HepG2 (cell line): ENCODE measurements around the gene CDK11A. TPM values are rescaled to one million over a fixed set of nuclear protein-coding genes. Genes with fewer than 3 reads are reported as not detected.

ENCODE experiments used
- BRCA1 ChIP-seq: sonication (generic); formaldehyde crosslinking; IDR thresholded peaks from 2 replicates; pipeline ENCODE4 v1.4.0; 2020; ENCODE audit warnings: missing genetic modification reagents
- BRD4 ChIP-seq: sonication (generic); formaldehyde crosslinking; IDR thresholded peaks from 2 replicates; pipeline ENCODE4 v1.4.0; 2020; ENCODE audit warnings: missing genetic modification reagents
- CENPX ChIP-seq: sonication (generic); formaldehyde crosslinking; IDR thresholded peaks from 2 replicates; pipeline ENCODE4 v1.9.0; 2021; ENCODE audit warnings: mild to moderate bottlenecking, missing genetic modification reagents, moderate library complexity
- ISL2 ChIP-seq: sonication (generic); formaldehyde crosslinking; IDR thresholded peaks from 2 replicates; pipeline ENCODE4 v1.5.0; 2020; ENCODE audit warnings: missing genetic modification reagents
- JUN ChIP-seq: sonication (generic); formaldehyde crosslinking; IDR thresholded peaks from 2 replicates; pipeline ENCODE4 v1.4.0; 2020; ENCODE audit warnings: mild to moderate bottlenecking, missing genetic modification reagents
- MTERF4 ChIP-seq: sonication (generic); formaldehyde crosslinking; IDR thresholded peaks from 2 replicates; pipeline ENCODE4 v1.8.0; 2023; ENCODE audit warnings: mild to moderate bottlenecking, missing genetic modification reagents
- MTF2 ChIP-seq: sonication (generic); formaldehyde crosslinking; IDR thresholded peaks from 2 replicates; pipeline ENCODE4 v1.5.0; 2020; ENCODE audit warnings: missing genetic modification reagents, borderline replicate concordance
- MXD4 ChIP-seq: IDR thresholded peaks from 2 replicates; pipeline ENCODE4 v1.6.1; 2016; ENCODE audit warnings: mild to moderate bottlenecking, missing biosample characterization, missing genetic modification reagents
- ONECUT2 ChIP-seq: sonication (generic); formaldehyde crosslinking; IDR thresholded peaks from 2 replicates; pipeline ENCODE4 v1.4.0; 2020; ENCODE audit warnings: missing genetic modification reagents
- RXRB ChIP-seq: IDR thresholded peaks from 2 replicates; pipeline ENCODE4 v1.6.1; 2016; ENCODE audit warnings: borderline replicate concordance, missing genetic modification reagents, missing compliant biosample characterization
- TAF15 ChIP-seq: fragments of 200-400 bp; formaldehyde crosslinking; IDR thresholded peaks from one replicate; pipeline ENCODE4 v1.6.1; 2018; ENCODE audit warnings: mild to moderate bottlenecking, low read depth, low read length; ENCODE audit not compliant: poor library complexity, severe bottlenecking
- TBX2 ChIP-seq: sonication (generic); formaldehyde crosslinking; IDR thresholded peaks from 2 replicates; pipeline ENCODE4 v1.5.0; 2020; ENCODE audit warnings: missing genetic modification reagents, mild to moderate bottlenecking, borderline replicate concordance
- ZNF138 ChIP-seq: sonication (generic); formaldehyde crosslinking; IDR thresholded peaks from 2 replicates; pipeline ENCODE4 v1.5.0; 2020; ENCODE audit warnings: mild to moderate bottlenecking, low read depth, missing genetic modification reagents
- ZNF225 ChIP-seq: sonication (generic); formaldehyde crosslinking; IDR thresholded peaks from 2 replicates; pipeline ENCODE4 v1.4.0; 2020; ENCODE audit warnings: mild to moderate bottlenecking, missing genetic modification reagents
- ZNF296 ChIP-seq: sonication (generic); formaldehyde crosslinking; conservative IDR thresholded peaks from 2 replicates; pipeline ENCODE4 v1.5.0; 2020; ENCODE audit warnings: mild to moderate bottlenecking, missing genetic modification reagents
- ZNF496 ChIP-seq: sonication (generic); formaldehyde crosslinking; IDR thresholded peaks from 2 replicates; pipeline ENCODE4 v1.8.1; 2023; ENCODE audit warnings: mild to moderate bottlenecking, moderate library complexity, missing genetic modification reagents; ENCODE audit not compliant: insufficient replicate concordance
- ZNF513 ChIP-seq: sonication (generic); formaldehyde crosslinking; conservative IDR thresholded peaks from 2 replicates; pipeline ENCODE4 v1.5.0; 2020; ENCODE audit warnings: missing genetic modification reagents
- ZNF639 ChIP-seq: conservative IDR thresholded peaks from 2 replicates; pipeline ENCODE4 v1.6.1; 2018; ENCODE audit warnings: missing genetic modification reagents
- ZNF761 ChIP-seq: sonication (generic); formaldehyde crosslinking; conservative IDR thresholded peaks from 2 replicates; pipeline ENCODE4 v1.4.0; 2020; ENCODE audit warnings: mild to moderate bottlenecking, missing genetic modification reagents
- polyA plus RNA-seq, 8 experiments: library from polyadenylated mRNA; depleted of rRNA in 3 of 8; stranded (reverse) in 7 of 8; unstranded in 1 of 8; fragments of >200 nt; fragmentation: Illumina TruSeq in 4 of 8; extraction: Trizol in 4 of 8; gene quantifications; 2 replicates each; pipeline versions ENCODE4 v1.2.1 to v1.2.3, GENCODE V29; 2011 to 2016; ENCODE audit warnings: low read depth in 4 of 8, missing spikeins in 1 of 8, mixed read lengths in 1 of 8; ENCODE audit not compliant: insufficient read depth in 1 of 8
- total RNA-seq, 5 experiments: library from RNA; depleted of rRNA; stranded (reverse); fragments of >200 nt; fragmentation: Illumina TruSeq; extraction: Trizol; gene quantifications; 2 replicates each; pipeline ENCODE4 v1.2.3, GENCODE V29; 2016; ENCODE audit warnings: low read depth in 1 of 5
- TF ChIP-seq, protein P1 (sequence below): sonication (generic); formaldehyde crosslinking; conservative IDR thresholded peaks from 2 replicates; pipeline ENCODE4 v1.4.0; 2020; ENCODE audit warnings: missing genetic modification reagents

The CDK11A gene
- total and polyA plus RNA-seq, 2 of the 13 experiments (the other 11 are each of a cell fraction or from before 2014, with no cell fraction given), result 11.2 to 17.9 TPM

GRCh38 chr1:1678581-1679380 lies 45.4 kb downstream of the CDK11A start (continued):
- no peak for TF ChIP-seq ZNF225 (CRISPR knock-in tag)
- no peak for TF ChIP-seq ONECUT2 (CRISPR knock-in tag)
- peak; percentile 38; the same call in 1 of the 2 replicates for TF ChIP-seq ISL2 (CRISPR knock-in tag)
- no peak for TF ChIP-seq ZNF513 (CRISPR knock-in tag)
- peak; percentile 89 for TF ChIP-seq TBX2 (CRISPR knock-in tag)
- peak; percentile 87 for TF ChIP-seq RXRB
- no peak for TF ChIP-seq MTF2
- TF ChIP-seq ZNF296 (CRISPR knock-in tag), result 0 out of 2 replicates have a peak, but pooled peaks have one; percentile 2
- no peak for TF ChIP-seq ZNF496 (CRISPR knock-in tag)
- no peak for TF ChIP-seq CENPX (CRISPR knock-in tag)
- TF ChIP-seq TAF15, result no peak
- no peak for TF ChIP-seq MTERF4 (CRISPR knock-in tag)
- 0 out of 2 replicates have a peak, but pooled peaks have one; percentile 22 for TF ChIP-seq ZNF761 (CRISPR knock-in tag)
- 0 out of 2 replicates have a peak, but pooled peaks have one; percentile 32 for TF ChIP-seq ZNF639 (CRISPR knock-in tag)
- TF ChIP-seq, protein P1, sequence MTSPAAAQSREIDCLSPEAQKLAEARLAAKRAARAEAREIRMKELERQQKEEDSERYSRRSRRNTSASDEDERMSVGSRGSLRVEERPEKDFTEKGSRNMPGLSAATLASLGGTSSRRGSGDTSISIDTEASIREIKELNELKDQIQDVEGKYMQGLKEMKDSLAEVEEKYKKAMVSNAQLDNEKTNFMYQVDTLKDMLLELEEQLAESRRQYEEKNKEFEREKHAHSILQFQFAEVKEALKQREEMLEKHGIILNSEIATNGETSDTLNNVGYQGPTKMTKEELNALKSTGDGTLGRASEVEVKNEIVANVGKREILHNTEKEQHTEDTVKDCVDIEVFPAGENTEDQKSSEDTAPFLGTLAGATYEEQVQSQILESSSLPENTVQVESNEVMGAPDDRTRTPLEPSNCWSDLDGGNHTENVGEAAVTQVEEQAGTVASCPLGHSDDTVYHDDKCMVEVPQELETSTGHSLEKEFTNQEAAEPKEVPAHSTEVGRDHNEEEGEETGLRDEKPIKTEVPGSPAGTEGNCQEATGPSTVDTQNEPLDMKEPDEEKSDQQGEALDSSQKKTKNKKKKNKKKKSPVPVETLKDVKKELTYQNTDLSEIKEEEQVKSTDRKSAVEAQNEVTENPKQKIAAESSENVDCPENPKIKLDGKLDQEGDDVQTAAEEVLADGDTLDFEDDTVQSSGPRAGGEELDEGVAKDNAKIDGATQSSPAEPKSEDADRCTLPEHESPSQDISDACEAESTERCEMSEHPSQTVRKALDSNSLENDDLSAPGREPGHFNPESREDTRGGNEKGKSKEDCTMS (CRISPR knock-in tag), result no peak
- TF ChIP-seq BRCA1 (CRISPR knock-in tag), result no peak
- peak; percentile 58; the same call in 1 of the 2 replicates for TF ChIP-seq BRD4 (CRISPR knock-in tag)
- TF ChIP-seq MXD4, result 0 out of 2 replicates have a peak, but pooled peaks have one; percentile 41
- no peak for TF ChIP-seq ZNF138 (CRISPR knock-in tag)
- no peak for TF ChIP-seq JUN
